GM19238 (cell line): ENCODE measurements around the gene TRABD.
"Not testable (repeated sequence)": the region's sequence is repeated elsewhere in the genome, so short reads cannot be mapped to it uniquely, and the experiment has no call there.

Source experiments
- DNase-seq: peaks from one replicate; pipeline ENCODE4 v3.0.0; 2011; ENCODE audit warnings: low spot score; ENCODE audit not compliant: insufficient read length

TRABD gene

GRCh38 chr22:50151571-50152537 lies 33.9 kb upstream of the TRABD start:
- no peak for DNase-seq

GRCh38 chr22:50153056-50153755 lies 32.5 kb upstream of the TRABD start:
- DNase-seq, result no peak

- DNase-seq, result no peak
These were observed 32.0 kb upstream of the TRABD start for GRCh38 chr22:50153756-50154140.

GRCh38 chr22:50157709-50158375 lies 27.9 kb upstream of the TRABD start:
- no peak for DNase-seq

- no peak for DNase-seq
These were observed 24.8 kb upstream of the TRABD start for GRCh38 chr22:50160947-50161346.

GRCh38 chr22:50161508-50162390 lies 24.0 kb upstream of the TRABD start:
- no peak for DNase-seq

GRCh38 chr22:50162391-50162956 lies 23.2 kb upstream of the TRABD start:
- no peak for DNase-seq

GRCh38 chr22:50165436-50166123 lies 20.1 kb upstream of the TRABD start:
- no peak for DNase-seq

- DNase-seq, result no peak
These were observed 17.8 kb upstream of the TRABD start for GRCh38 chr22:50167689-50168489.

GRCh38 chr22:50168490-50169180 lies 17.1 kb upstream of the TRABD start:
- DNase-seq, result not testable (repeated sequence)

GRCh38 chr22:50169181-50169759 lies 16.4 kb upstream of the TRABD start:
- DNase-seq, result no peak

- DNase-seq, result no peak
These were observed 15.9 kb upstream of the TRABD start for GRCh38 chr22:50169774-50170341.

- DNase-seq, result no peak
These were observed 15.0 kb upstream of the TRABD start, which contains the start of gene PANX2 for GRCh38 chr22:50170453-50171318. PANX2 (plus strand) TSS chr22:50170731; CDS start chr22:50170731, 0 bp downstream.

- DNase-seq, result no peak
These were observed 14.3 kb upstream of the TRABD start for GRCh38 chr22:50171319-50171964.

GRCh38 chr22:50171965-50172421 lies 13.7 kb upstream of the TRABD start:
- DNase-seq, result no peak

GRCh38 chr22:50173311-50173982 lies 12.3 kb upstream of the TRABD start:
- DNase-seq, result peak; percentile 77
